Inflammatory macrophage treated with lipopolysaccharide for 4 hours (primary cell): ENCODE results near the gene ERN1.
"Not testable (repeated sequence)": the region's sequence is repeated elsewhere in the genome, so short reads cannot be mapped to it uniquely, and the experiment has no call there.

Experiments used
- DNase-seq: peaks from one replicate; pipeline ENCODE4 v3.0.0-alpha.2; 2020

ERN1 gene

DNA sequence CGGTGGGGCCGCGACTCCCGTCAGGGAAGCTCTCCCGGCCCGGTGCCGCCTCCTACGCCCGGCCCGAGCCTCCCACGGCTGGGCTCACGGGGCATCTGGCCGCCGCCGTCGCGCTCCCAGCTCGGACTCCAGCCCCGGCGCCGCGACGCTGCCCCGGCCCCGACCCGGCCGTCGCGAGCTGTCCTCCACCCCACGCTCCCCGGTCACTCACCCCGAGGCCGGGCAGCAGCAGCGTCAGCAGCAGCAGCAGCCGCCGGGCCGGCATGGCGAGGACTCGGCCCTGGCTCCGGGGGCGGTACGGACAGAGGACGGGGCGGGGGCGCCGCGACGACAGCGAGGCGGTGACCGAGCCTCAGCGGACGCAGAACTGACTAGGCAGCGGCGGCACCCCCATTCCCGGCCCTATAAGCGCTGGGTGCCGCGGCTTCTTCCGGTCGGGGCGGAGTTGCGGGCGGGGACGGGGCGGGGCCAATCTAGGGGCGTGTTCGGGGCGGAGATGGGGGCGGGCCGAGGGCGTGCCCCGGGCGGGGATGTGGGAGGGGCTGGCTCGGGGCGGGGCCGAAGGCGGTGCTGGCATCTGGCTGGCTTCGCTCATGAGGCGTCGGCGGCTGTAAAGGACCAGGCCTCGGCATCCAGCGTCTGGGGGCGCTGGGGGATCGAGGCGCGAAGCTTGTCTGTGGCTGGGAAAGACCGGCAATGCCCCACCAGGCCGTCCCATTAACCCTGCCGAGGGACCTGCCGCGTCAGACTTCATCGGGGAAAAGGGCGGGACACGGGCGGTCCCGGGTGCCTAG is at the start of gene ERN1:
Gene ERN1, minus strand, starts transcription at position 380 of the 794 bp plus-strand sequence. Its CDS starts 115 bp downstream, at position 265.
- DNase-seq, result peak; percentile 94

- not testable (repeated sequence) for DNase-seq
These were observed 49.1 kb upstream of the ERN1 start for GRCh38 chr17:64179024-64179423.

- no peak for DNase-seq
These were observed 48.3 kb upstream of the ERN1 start for GRCh38 chr17:64178011-64178825.

DNA sequence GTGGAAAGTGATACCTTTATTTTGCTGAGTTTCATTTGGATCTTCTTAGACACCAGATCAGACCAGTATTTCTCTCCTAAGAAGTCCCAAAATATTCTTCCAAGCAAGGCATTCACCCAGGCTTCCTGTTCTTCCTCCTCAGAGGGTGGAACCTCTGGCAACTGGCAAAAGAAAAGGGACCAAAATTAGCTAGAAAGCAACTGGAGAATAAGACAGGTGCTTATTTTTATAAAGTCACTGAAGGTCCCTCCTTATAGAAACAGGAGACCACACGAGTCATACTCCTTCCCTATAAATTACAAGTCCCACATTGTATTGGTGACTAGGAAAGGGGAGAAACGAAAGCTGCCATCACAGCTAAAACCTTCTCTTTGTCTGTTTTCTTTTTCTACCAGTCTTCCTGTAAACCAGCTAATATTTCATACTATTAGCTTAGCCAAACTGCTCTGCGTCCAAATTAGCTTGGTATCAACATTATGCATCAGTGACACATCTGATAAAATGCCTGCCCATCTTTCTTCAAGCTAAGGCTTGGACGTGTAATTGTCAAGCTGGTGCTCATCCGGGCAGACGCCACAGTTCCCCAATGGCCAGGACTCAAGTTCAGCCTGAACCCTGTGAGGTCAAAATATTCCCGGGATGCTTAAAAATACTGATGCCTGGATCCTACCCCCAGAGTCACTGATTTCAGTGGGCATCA is 47.5 kb upstream of the ERN1 start:
- no peak for DNase-seq

GRCh38 chr17:64176556-64176955 is 46.6 kb upstream of the ERN1 start:
- DNase-seq, result no peak

DNA sequence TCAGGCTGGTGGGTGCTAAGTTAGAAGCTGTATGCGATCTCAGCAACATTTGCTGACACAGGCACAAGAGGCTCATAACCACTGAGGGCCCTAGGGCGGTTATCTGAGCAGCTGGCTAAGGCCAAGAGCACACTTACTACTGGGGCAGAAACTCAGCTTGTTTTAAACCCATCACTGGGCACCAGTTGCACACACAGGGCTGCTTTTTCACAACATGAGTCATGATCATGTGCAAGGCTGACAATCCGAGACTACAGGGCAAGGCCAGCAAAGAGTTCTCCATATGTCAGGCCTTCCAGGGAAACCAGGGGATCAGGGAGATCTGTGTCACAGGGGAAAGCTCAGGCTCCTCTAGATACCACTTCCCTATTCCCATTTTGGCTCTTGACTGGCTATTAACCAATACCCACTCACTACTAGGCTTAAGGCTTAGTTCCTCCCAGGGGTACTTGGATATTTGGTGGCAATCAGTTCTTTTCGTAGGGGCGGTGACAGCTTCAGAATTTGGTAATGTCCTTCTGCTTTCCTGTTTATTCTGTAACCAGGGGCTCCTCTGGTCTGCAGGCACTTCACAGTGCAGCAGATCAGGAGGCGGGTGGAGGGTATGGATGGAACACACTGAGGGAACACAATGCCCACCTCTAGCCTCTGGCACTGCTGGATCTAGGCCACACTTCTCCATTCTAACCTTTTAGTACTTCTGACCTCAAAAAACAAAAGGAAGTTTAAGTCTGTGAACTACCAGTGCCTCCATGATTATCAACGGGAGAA is 44.9 kb upstream of the ERN1 start:
- peak; percentile 97 for DNase-seq

GRCh38 chr17:64173646-64174045 is 43.7 kb upstream of the ERN1 start:
- DNase-seq, result peak; percentile 23

GRCh38 chr17:64172510-64172909 is 42.6 kb upstream of the ERN1 start:
- no peak for DNase-seq

GRCh38 chr17:64171041-64171440 is 41.1 kb upstream of the ERN1 start:
- DNase-seq, result no peak

DNA sequence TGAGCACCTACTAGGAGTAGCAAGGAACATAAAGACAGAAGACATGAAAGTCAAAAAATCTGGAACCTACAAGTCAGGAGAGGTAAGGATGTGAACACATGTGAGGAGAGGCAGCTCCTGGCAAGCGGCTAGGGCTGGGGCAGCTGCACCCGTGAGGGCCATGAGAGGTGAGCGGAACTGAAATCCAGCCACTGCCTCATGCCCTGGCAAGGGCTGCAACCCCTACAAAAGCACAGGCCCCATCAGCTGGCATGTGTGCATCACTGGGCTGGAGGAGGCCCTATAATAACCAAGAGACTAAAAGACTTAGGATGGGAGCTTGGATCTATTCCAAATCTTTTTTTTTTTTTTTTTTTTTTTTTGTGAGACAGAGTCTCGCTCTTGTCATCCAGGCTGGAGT is 40.3 kb upstream of the ERN1 start:
- DNase-seq, result no peak

DNA sequence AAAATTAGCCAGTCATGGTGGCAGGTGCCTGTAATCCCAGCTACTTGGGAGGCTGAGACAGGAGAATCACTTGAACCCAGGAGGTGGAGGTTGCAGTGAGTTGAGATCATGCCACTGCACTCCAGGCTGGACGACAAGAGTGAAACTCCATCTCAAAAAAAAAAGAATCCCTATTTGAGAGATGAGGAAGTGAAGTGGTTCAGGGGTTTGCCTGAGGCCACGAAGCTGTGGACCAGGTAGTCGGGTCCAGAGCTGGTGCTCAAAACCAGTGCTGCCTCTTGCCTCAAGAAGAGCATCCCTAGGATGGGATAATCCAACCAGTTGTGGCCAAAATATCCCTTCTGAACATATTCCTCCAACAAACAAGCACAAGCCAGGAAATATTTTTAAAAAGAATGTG is 37.7 kb upstream of the ERN1 start:
- not testable (repeated sequence) for DNase-seq

DNA sequence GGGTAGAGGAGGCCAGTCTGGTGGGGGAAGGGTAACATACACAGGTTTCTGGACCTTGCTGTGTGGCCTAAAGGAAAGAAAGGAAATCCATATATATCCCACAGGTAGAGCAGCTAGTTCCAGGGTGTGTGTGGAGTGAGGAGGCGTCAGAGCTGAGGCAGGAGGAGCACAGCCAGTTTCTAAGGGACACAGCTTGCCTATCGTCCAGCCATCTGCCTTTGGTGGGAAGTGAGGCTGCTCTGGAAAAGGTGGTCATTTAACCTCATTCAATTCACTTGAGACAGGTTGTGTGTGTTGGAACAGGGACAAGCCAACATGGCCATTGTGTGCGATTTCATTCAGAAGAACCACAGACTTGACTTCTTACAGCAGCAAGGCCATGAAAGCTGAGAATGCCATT is 36.9 kb upstream of the ERN1 start:
- no peak for DNase-seq

DNA sequence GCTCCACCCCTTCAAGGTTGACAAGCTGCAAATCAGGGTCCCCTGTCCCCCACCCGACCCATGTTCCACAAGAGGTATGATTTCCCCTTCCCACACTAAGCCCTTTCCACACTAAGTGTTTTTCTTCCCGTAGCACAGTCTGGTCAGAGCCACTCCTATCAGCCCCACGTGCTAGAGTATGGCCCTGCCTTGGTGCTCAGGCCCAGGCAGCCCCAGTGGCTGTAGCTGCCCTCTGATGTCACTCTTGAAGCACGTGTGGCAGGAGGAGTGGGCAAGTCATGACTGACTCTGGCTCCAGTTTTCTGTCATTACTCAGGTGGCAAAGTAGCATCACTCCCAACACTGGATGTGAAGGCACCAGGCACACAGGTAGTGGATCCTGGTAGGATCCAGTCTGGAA is 35.4 kb upstream of the ERN1 start:
- no peak for DNase-seq

DNA sequence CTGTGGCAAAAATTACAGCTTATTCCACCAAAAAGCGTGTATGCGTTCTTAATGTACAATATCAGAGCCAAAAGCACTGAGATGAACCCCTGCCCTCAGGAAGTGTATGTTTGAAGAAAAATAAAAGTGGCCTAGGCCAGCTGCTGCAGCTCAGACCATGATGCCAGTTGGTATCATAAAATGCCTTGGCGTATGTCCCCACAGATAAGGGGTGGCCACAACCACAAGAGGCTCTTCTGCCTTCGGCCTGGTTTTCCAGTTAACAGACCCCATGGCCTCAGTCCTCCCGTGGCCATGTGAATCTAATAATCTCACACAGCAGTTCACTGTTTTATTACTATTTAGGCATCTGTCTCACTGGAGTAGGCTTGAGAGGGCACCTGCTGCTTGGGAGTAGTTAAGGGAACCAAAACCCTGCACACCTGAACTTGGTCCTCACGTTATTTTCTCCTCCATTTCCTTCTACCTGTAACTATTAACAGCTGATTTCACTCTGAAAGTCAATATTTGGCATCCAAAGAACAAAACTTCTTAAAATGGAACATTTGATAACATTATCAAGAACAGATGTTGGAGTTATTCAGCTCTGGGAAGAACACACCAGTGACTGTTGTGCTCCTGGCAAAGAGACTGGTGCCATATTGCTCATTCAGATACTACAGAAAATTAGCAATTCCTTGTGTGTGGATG is 34.8 kb upstream of the ERN1 start:
- DNase-seq, result no peak

DNA sequence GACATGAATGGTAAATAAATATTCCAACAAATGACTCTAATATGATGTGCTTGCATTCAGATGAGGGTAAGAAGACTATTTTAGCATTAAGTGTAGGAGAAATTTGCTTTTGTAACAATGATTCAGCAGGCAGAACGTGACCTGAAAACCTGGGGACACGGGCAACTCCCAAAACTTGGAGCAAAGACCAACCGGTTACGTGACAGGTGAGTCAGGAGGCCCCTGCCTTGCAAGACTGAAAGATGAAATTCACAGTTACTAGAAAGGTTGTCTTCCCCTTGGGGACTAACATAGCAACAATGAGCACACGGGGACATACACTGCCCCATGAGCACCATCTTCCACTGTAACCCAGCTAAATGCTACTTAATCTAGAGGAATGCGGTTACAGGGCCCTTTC is 33.5 kb upstream of the ERN1 start:
- DNase-seq, result no peak

DNA sequence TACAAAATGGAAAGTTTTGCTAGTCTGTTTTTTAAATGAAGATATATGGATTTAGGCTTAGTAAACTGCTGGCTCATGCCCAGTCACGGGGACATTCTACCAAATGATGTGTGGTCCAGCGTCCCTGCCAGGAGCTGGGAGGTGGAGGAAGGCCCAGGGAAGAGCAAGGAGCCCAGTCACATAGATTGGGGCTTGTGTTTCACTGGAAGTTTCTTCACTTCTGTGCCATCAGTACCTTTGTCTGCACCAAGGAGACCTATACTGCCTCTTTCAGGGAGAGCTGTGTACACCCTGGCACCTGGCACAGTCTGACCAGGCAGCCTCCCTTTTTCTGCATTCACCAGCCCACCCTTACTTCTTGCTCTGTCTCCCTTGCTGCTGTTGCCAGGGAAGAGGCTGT is 32.6 kb upstream of the ERN1 start:
- DNase-seq, result no peak

DNA sequence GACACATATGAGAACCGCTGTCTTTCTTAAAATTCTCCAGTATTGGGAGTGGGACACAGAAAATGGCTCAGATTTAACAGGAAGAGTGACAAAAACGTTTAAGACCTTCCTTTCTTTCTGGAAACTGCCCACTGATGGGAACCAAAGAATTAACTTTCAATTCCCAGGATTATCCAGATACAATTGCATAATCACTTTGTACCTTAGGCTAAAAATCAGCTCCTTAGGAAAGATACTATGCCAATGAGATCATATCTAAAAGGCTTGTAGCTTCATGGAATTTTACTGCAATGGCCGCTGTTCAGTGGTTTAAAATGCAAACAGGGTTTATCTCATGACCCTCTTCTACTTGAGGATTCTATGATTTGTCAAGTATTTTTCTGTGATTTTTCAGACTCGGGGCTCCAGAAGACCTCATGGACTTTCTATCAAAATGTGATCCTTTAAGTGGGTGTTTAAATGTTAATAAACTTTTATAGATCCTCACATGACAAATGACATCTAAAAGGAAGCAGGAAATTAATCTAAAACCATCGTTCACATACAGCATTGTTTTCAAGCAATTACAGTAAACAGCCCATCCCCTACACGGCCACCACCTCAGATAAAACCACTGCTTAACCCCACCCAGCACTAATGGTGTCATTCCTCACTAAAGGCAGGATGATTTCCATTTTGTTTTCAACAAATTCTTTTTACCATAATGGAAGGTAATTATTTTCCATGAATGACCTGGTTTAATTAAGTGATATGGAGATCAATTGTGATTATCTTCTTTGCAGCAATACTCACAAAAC is 31.6 kb upstream of the ERN1 start:
- no peak for DNase-seq

DNA sequence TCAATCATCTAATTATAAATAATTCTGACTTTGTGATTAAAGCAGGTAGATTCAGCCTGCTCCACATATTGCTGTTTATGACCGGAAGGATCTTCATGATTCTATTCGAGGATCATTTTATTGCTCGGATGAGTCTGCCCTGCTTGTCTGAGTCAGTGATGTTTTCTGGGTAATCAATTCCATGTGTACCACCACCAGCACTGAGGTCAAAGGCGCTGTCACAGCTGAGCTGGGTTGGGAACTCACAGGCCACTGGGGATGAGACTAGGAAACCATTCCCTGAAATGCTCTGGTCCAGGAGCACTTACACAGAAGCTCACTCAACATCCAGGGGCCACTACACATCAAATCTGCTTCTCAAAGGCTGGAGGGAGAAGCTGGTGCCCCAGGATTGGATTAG is 30.4 kb upstream of the ERN1 start:
- DNase-seq, result no peak

DNA sequence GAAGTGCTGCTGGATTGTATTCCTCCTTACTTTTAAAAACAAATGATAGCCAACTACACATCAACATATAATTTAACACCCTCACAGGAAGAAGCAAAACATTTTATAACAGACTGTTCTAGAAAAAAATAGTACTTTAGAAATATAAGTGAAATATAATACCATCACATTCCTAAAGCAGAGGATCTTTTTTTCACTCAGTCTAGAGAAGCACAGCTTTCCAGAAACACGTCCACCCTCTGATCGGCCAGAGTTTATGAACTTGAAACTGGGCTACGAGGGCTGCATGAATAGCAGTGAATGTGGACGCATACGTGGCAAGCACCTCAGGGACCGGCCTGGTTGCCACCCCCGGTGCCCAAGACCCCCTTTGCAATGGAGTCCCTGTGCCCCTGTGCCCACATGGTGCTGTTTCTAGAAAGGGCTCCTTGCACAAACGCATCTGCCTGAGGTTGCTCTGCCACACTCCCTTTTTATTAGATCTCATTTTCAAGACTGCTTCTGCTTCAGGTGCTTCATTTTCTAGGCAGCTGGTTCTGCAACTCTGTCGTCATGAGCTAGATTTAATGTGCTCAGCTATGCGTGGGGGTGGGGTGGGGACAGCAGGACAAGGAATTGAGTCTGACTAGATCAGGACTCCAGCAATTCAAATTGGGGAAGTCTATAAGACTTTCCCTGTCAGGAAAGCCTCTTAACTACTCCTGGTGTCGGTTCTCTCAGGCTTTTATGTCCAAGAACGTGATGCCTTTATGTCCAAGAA is 29.1 kb upstream of the ERN1 start:
- DNase-seq, result peak; percentile 18

- DNase-seq, result no peak
These were observed 28.5 kb upstream of the ERN1 start for GRCh38 chr17:64158406-64158805.
